ENCODE measurements around the gene GNPNAT1. TPM values are rescaled to one million over a fixed set of nuclear protein-coding genes. Genes with fewer than 3 reads are reported as not detected.

The GNPNAT1 gene
- total and polyA plus RNA-seq, 9 of the 15 experiments (the other 6 are each of a cell fraction or from before 2014, with no cell fraction given), result 15.8 to 27.7 (median 25.3) TPM

GRCh38 chr14:52791223-52792096 is at the start of gene GNPNAT1 (continued):
- no peak for TF ChIP-seq HDAC8 (tag; IDR thresholded peaks at IDR 0.05)
- TF ChIP-seq ZZZ3 (IDR thresholded peaks at IDR 0.05), result no peak
- TF ChIP-seq TAF1 (IDR thresholded peaks at IDR 0.05; ENCODE audit: control insufficient read depth, extremely low read depth, insufficient read depth, low read length, severe bottlenecking), result peak; percentile 49
- no peak for TF ChIP-seq ARHGAP35 (IDR thresholded peaks at IDR 0.05; ENCODE audit: partially characterized antibody)
- TF ChIP-seq VEZF1 (CRISPR knock-in tag; IDR thresholded peaks at IDR 0.05), result peak; percentile 79
- peak; percentile 46 for TF ChIP-seq FOSL1 (tag; conservative IDR thresholded peaks at IDR 0.05)
- no peak for TF ChIP-seq ARID2 (IDR thresholded peaks at IDR 0.05)
- peak; percentile 31 to 75 (median 57); a peak in 3 of 6 replicates for TF ChIP-seq ZBTB11 (CRISPR knock-in tag; IDR thresholded peaks at IDR 0.05)
- TF ChIP-seq KDM1A (IDR thresholded peaks at IDR 0.05), result no peak
- peak; percentile 72 for TF ChIP-seq RBBP5 (IDR thresholded peaks at IDR 0.05; ENCODE audit: borderline replicate concordance, insufficient read depth, low read length, poor library complexity, severe bottlenecking)
- no peak for TF ChIP-seq PHB (CRISPR knock-in tag; IDR thresholded peaks at IDR 0.05)
- TF ChIP-seq RNF2 (IDR thresholded peaks at IDR 0.05), result 0 out of 2 replicates have a peak, but pooled peaks have one; percentile 49
- TF ChIP-seq HMBOX1 (IDR thresholded peaks at IDR 0.05), result peak; percentile 39; the same call in 1 of the 2 replicates
- peak; percentile 85 for TF ChIP-seq GABPA (tag; conservative IDR thresholded peaks at IDR 0.05; ENCODE audit: low read depth)
- TF ChIP-seq SFPQ (IDR thresholded peaks at IDR 0.05; ENCODE audit: low read depth, low read length), result no peak
- no peak for TF ChIP-seq POU5F1 (IDR thresholded peaks at IDR 0.05; ENCODE audit: borderline replicate concordance, low read depth, low read length, partially characterized antibody)
